ENCODE results near the gene HPCA.

HPCA gene

DNA sequence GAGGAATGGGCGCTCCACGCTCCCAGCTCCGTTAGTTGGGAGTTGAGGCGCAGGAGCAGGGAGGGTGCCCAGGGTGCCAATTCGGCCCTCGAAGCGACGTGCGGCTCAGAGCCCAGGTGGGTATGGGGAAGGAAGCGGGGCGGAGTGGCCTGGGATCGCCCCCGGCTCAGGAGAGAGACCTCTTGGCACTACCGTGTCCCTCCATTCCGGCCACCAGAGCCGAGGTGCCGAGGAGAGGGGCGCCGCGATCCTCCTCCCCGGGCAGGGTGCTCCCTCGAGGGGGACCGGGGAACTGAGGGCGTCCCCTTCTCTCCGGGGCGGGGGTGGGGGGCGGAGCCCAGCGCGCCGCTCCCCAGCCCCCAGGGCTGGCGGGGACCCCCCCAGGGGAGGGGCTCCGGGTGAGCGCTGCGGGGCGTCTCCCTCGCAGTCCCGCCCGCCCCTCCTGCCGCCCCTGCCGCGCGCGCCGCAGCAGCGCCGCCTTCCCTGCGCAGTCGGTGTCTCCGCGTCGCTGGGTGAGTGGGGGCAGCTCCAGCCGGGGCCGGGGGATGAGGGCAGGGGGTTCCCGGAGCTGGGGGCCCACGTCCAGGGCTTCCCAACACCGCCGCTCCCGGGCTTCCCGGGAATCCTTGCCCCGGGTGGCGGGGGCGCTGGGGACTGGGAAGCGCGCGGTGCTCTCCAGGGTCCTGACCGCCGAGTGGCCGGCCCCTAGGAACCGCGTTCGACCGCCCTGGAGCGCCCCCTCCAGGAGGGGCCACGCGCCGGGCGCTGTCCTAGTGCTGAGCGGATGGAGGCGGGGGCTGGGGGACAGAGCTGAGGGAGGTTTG is at the start of gene HPCA:
HPCA (plus strand) TSS at position 488 of the 824 bp plus-strand sequence. CDS start 2,408 bp downstream, outside the sequence.
- DNase-seq (ENCODE audit: low read depth), result no peak

DNA sequence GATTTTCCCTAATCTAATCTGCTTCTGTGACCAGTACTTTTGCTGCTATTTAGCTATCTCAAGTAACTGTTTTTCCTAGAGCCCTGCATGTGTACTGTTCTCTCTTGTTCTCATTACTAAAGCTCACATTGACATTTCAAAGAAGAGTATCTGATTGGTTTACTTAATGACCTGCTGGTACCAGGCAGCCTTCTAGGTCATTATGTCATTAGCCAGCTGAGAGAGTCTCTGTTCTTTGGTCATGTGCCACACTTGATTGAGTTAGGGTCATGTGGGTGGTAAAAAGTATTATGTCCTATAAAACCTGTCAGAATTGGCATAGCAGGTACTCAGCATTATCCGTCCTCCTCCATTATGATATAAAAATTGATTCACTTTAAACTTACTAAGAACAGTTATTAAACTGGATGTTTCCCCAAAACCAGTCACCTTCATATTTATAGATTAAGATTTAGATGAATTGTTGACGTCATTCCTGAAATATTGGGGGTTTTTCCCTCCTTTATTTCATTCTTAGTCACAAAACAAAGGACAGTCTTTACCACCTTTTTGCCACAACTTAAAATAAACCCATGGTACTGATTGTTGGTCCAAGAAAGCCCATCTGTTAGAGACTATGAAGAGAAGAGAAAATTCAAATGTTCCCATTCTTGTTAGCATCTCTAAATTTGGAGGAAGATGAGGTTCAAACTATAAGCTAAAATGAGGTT is 37.8 kb upstream of the HPCA start:
- DNase-seq (ENCODE audit: low read depth), result no peak

DNA sequence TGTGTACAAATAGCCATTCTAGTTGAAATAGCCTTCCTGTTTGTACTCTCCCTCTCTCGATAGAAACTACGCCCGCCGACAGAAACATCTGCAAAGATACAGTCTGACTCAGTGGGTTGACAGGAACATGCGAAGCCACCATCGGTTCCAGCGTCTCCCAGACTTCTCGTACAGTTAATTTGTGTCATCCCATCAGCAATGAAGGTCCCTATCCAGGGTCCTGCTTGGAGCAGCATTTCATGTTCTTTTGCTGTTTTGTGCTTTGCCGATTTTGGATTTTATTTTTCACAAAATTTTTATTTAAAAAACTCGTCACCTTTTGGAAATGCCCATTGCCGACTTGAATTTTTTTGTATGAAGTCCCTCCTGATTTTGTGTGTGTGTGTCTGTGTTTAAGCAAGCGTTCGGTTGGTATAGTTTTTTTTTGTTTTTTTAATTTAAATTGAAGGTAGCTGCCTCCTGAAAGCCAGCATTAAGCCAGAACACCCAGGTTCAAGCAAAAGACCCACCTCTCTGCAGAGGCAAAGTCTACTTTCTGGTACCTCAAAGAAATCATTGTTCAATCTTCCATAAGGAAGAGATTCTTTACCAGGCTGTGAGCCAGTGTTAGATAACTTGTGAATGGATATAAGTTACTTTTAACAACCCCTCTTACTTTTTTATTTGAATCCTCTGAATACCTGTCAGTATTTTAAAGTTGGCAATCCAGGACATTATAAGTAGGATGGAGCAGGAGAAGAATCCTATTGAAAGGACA is 30.3 kb upstream of the HPCA start:
- no peak for DNase-seq (ENCODE audit: low read depth)

DNA sequence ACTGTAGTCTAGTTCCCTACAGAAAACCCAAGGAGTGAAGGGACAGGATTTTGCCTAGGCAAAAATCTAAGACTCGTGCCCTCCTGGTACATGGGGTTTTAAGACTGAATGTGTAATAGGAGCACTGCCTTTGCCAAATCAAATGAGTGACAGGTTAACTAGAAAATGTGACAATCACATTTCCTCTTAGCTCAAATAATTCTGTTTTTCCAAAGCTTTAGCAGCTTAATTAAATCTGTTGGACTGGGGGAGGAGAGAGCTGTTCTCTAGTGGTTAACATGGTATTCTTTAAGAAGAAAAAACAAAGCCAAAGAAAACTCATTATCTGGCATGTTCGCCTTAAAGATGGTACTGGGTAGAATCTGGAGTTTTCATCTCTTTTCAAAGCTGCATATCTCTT is 28.2 kb upstream of the HPCA start:
- no peak for DNase-seq (ENCODE audit: low read depth)

DNA sequence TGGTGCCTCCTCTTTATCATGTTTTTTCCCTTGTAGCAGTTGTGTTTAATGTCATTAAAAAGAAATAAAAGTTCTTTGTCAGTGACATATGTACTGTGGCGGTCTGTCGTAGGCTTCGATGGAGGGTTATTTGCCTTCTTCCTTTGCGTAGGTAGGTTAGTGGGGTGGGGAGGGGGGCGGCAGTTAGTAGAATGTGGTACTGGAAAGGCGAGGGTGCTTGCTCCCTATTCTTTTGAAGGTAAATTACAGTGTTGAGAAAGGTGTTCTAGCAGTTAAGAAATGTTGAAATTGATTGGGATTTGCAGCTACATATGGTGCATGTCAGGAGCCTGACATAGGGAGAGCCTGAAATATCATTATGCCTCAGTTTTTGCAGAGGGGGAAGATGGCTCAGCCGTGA is 27.5 kb upstream of the HPCA start:
- no peak for DNase-seq (ENCODE audit: low read depth)

DNA sequence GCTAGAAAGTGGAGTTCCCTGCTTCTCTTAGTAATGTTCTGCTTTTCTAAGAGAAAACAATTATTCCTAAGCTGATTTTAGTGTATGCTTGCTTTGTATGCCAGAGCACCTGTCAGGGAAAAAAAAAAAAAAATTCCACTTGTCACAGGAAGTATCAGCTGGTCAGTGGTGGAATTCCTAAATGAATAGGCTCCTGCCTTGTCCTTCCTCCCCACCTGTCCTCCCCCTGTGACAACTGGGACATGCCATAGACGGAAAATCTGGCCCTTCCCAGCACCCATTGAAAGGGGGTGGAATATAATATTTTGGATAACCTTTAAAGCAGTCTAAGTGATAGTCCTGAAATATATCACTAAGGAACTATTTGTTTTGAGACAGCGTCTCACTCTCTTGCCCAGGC is 26.4 kb upstream of the HPCA start:
- no peak for DNase-seq (ENCODE audit: low read depth)

DNA sequence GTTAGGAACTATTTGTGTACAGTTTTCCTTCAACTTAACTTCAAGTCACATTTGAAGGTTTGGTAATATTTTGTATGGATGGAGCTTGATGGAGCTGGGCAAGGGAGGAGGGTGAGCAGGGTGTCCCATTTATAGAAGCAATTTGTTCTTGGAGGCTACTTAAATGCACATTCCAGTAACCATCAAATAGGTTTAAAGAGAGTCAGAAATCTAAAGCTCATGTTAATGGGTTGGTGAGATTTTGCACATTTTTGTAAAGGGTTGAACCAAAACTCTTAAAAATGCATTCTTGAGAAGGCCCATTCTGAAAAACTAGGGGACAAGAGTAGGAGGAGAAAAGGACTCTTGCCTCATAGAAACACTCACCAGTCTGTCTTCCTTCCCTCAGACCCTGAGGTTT is 25.7 kb upstream of the HPCA start:
- DNase-seq (ENCODE audit: low read depth), result no peak

DNA sequence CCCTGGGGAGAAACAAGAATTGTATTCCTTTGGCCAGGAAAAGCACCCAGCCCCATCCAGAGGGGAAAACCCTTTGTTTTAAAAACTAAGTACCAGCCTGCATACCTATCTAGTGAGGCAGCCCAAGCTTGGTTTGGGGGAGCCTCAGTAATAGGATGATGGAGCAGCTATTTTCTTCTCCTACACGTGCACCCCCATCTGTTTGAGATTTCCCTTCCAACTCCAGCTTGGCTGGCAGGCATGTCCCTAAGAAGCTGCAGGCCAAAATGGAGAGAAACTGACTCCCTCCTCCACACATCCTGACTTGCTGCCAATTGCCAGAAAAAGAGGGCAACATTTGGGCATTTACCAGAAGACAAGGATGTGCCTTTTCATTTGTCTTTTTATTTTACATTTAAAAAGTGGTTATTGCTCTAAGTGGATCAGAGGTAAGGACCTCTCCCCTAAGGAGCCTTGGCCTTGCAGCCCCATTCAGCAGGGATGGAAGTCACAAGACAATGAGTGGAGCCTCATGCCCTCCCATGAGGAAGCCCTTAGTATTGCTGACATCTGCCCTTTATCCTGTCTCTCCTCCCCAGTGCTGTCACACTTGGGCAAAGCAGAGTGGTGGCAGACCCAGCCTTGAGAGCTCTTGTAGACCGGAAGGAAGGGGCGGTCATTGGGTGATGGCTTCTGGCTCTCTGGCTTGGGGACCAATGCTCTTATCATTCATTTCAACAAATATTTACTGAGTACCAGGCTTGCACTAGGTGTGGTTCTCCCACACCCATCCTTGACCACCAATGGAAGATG is 24.2 kb upstream of the HPCA start:
- no peak for DNase-seq (ENCODE audit: low read depth)

DNA sequence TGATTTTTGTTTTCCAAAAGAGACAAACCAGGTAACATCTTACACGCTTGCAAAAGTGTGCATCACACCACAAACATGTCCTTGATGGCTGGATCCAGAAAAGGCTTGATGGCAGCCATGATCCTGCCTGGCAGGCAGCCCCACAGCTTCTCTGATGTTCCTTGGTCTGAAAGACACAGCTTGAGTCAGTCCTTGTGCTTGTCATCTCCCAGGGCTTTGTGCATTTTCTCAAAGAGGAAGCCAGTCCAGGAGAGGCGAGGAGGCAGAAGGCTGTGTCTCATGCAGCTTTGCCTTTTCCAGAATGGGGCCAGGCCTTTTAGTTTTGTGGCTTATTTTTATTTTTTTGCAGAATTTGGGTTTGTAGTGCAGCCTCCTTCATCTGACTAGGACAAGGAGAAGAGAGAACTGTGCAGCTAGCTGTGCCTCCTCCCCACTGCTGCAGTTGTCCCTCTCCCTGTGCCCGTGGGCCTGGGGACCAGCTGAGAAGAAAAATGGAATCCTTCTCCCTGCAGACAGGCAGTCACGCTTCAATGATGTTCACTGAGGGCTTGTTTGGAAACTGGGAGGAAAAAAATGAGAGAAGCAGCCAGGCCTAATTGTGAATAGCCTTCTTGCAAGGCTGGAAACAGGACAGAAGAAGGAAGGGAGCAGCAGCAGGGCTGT is 22.9 kb upstream of the HPCA start:
- DNase-seq (ENCODE audit: low read depth), result no peak

DNA sequence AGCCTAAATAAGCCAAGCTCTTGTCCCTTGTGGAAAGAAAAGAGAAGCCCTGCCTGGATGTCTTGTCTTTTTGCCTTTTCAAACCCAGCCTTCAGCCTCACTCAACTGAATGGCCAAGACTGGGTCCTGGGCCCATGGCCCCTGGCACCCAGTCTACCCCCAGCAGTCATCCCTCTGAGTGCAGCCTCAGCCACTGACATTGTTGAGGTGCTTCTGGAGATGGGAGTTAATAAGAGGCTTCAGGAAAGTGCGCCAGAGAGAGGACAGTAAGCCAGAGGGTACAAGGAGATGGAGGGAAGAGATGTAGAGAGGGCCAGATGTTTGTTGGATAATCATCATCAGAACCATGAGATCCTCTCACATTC is 22.4 kb upstream of the HPCA start:
- no peak for DNase-seq (ENCODE audit: low read depth)

DNA sequence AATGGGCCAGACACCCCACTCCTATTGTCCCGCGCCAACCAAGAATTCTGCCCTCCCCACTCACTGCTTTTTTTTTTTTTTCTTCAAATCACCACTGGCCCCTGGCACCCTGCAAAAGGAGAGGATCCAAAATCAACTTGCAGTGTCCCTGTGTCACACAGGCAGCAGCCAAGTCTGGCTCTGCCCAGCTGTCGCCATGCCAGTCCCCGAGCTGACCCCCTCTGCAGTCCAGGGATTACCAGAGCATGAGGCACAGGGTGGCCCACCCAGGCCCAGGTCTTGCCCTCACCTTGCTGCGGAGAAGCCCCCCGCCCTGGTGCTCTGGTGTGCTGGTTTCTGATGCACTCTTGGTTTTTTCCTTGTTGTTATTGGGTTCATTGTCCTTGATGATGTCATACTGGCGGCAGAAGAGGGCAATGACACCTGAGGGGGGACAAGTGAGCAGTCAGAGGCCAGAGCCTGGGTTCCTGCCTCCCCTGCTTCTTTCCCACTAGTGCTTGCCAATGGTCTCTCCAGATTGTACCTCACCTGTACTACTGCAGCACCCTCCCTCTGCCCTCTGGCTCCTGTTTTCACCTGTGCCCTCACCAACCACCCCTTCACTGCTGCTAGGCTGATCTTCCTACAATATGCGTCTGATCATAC is 21.8 kb upstream of the HPCA start:
- no peak for DNase-seq (ENCODE audit: low read depth)

DNA sequence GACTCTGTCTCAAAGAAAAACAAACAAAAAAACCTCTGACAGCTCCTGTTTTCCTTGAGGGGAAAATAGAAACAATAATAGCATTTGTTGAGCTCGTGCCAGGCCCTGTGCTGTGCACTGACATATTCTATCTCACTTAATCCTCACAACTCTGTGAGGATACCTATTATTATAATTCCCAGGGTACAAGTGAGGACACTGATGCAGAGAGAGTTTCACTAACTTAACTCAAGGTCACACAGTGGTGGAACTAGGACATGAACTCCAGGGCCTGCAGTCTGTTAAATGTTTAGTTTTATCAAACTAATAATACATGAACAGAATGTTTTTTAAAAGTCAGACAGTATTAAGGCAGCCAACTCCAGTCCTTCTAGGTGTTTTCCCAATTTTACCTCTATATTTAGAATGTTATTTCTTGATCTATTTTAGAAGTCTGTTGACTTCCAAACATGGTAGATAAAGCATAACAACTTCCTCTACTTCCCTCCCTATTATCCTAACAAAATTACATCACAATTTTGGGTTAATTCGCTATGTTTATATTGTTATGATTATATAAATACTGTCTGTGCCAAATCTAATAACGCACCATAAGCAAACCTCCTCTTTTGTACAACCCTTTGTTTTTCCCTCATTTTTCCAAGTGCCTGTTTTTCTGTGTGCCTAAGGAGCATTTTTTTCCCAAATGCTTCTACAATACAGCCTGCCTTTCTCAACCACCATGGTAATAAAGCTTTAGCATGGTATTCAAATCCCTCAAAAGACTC is 20.5 kb upstream of the HPCA start:
- no peak for DNase-seq (ENCODE audit: low read depth)

DNA sequence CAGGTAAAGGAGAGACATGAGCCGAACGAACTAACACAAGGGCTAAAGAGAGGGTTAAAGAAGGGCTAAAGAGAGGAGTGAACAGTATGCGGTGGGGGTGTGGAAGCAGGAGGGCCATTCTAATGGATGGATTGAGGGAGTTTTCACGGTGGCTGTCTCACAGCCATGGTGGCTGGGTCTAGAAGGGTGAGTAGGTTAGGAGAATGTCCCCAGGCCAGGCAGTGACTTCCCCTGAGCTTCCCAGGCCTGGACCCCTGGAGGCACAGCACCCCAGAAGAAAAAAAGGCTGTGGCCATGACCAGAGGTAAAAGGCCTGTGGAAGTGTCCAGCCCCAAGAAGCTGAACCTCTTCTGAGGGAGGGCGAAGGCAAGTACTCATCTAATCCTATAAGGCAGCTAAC is 19.1 kb upstream of the HPCA start:
- no peak for DNase-seq (ENCODE audit: low read depth)

DNA sequence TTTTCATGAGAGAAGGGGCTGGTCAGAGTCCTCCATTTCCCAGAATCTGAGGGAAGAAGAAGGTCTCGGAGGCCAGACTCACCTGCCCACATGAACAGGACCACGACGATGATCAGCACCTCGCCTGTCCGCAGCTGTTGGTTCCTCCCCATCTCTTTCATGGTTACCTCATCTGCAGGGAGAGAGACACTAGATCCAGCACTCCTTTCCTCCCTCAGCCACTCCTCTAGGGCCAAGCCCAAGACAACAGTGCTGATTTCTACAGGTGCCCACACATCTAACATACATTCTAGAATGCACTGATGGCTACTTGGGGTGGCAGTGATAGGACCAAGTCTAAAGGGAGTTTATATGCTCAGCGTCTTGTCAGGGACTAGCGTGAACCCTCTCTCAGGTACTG is 18.6 kb upstream of the HPCA start:
- DNase-seq (ENCODE audit: low read depth), result no peak

DNA sequence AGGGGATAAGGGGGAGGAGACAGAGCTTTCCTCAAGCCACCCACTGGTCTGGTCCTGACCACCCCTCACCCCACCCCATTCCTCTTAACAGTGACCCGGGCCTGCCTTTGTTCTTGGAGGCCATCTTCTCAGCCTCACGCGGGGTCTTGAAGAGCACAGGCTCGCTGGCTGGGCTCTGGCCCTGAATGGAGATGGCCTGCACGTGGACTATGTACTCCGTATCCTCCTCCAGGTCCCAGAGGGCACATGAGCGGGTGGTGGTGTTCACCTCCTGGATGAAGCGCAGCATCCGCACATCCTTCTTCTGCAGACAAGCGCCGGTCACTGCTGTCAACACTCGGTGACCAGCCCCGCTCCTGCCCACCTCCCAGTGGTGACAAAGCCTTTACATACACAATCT is 18.2 kb upstream of the HPCA start:
- no peak for DNase-seq (ENCODE audit: low read depth)

DNA sequence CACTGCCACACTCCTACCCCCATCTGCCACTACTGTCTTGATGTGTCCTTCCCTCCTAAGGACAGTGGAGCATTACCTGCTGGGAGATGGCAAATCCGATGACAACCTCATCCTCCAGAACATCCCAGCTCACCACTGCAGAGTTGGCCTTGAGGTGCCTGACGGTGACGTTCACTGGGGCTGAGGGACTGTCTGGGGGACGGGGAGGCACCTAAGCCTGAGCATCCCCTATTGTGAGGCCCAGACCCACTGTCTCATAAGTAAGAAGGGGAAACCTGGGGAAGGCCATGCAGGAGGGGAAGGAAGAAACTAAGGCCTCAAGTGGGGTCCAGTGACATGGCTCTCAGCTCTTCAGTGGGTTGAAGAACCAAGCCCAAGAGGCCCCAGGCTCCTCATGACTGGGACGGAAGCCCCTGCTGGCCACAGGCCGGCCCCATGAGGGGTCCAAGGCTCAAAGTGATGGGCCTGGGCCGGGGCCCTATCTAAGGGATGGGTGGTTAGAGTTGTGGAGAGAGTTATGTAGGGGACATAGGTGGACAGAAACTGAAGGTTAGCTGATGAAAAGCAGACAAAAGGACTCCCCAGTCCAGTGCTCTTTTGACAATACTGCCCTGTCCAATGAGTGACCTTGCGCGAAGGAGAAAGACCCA is 17.4 kb upstream of the HPCA start:
- no peak for DNase-seq (ENCODE audit: low read depth)

DNA sequence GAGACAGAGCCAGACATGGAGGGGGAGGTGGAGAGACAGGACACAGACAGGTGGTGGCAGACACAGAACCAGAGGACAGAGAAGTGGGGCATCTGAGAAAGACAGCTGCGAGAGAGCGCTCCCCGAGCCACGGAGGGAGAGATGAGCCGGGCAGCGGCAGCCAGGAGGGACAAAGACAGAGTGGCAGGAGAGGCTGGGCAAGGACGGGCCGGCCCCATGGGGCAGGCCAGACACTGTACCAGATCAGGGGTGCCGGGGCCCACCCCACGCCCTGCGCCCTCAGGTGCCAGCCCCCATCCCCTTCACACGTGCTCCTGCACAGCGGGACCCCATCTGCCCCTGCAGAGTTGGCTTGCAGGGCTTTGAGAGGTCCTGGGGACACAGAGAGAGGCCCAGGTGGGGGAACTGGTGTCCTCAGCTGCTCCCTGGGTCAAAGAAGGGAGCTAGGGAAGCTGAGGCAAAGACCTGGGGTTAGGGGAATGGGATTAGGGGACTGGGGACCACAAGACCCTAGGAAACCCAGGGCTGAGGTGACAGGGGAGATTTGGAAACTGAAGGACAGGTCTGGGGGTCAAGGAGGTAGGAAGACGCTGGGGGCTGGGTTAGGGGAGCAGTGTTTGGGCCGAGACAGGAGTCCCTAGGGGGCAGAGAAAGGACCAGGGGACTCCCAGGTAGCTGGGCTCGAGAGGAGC is 16.2 kb upstream of the HPCA start:
- DNase-seq (ENCODE audit: low read depth), result no peak

DNA sequence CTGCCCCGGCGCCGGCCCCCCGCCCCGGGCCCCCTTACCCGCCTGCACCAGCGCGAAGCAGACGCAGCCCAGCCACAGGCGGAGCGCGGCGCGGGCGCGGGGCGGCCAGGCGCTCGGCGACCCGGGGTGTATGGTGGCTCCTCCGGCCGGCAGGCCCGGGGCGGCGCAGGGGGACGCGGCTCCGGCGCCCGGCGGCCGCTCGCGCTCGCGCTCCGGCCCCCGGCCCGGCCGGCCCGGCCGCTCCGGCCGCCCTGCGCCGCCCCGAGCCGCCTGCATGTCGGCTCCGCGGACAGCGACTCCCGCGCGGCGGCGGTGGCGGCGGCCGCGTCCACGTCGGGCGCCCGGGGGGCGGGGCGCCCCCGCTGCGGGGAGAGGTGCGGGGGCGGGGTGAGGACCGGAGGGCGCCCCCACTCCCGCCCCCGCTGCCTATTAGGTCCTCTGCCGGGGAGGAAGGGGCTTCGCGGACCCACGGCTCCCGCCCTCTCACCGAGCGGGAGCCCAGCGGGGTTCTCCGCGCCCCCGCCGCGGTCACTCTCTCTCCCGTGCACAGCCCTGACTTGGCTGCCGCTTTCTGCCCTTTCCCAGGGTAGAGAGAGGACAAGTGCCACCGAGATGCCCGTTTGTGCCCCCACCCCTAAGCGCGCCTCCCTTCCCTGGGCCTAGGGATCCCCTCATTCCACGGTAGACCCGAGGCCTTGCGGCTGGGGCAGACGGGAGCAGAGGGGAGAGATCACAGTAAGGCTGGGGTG is 15.5 kb upstream of the HPCA start, which contains the start of gene FNDC5:
FNDC5 (minus strand) TSS at position 298 of the 749 bp plus-strand sequence.
- DNase-seq (ENCODE audit: low read depth), result no peak

Measured in stimulated activated CD8-positive, alpha-beta memory T cell treated with anti-CD3 and anti-CD28 coated beads, Interleukin-12 subunit alpha, Interleukin-12 subunit beta, amount 100 ng/mL, for 4 hours (primary cell).